H1 (cell line): Measurements from ENCODE around the gene IL2RA. TPM values are rescaled to one million over a fixed set of nuclear protein-coding genes. Genes with fewer than 3 reads are reported as not detected.

Source experiments
- CTCF ChIA-PET: fragments of 300-600 bp; sonication (Branson Sonifier 250); formaldehyde crosslinking; loops from one replicate; lab custom pipeline; 2021; ENCODE audit not compliant: partially characterized antibody; lab: Charles Lee
- POLR2A ChIA-PET: fragments of 300-600 bp; sonication (Branson Sonifier 250); formaldehyde crosslinking; loops from one replicate; lab custom pipeline; 2021; ENCODE audit warnings: inconsistent platforms; ENCODE audit not compliant: partially characterized antibody; lab: Charles Lee
- DNase-seq, 2 experiments: peaks; one replicate each; pipeline versions ENCODE4 v3.0.0 to v3.0.0-alpha.2; 2010 to 2022; ENCODE audit warnings: low spot score in 2 of 2, low read depth in 1 of 2, mixed read lengths in 1 of 2
- FAIRE-seq: peaks from 2 replicates; lab custom pipeline; 2011; peaks lifted over from hg19 to GRCh38; lab: Jason Lieb, UNC
- H2AFZ ChIP-seq: 2 replicates; pipeline ENCODE4 v1.8.1; 2012; ENCODE audit warnings: low read length, inconsistent platforms
- H2AK5ac ChIP-seq: 2 replicates; pipeline ENCODE4 v1.6.1; 2013; ENCODE audit warnings: low read depth, low read length
- H2BK120ac ChIP-seq: replicated peaks from 2 replicates; pipeline ENCODE3; 2013; ENCODE audit warnings: low read depth, low read length, inconsistent platforms
- H2BK12ac ChIP-seq: 2 replicates; pipeline ENCODE4 v1.6.1; 2013; ENCODE audit warnings: low read depth, low read length
- H2BK15ac ChIP-seq: 2 replicates; pipeline ENCODE4 v1.6.1; 2013; ENCODE audit warnings: low read length
- H2BK20ac ChIP-seq: 2 replicates; pipeline ENCODE4 v1.6.1; 2013; ENCODE audit warnings: low read length
- H2BK5ac ChIP-seq: 2 replicates; pipeline ENCODE4 v1.6.1; 2013; ENCODE audit warnings: low read depth, low read length
- H3K14ac ChIP-seq: 2 replicates; pipeline ENCODE4 v1.6.1; 2013; ENCODE audit warnings: inconsistent platforms; ENCODE audit not compliant: insufficient read length
- H3K18ac ChIP-seq: 2 replicates; pipeline ENCODE4 v1.6.1; 2013; ENCODE audit warnings: low read length; ENCODE audit errors: extremely low read depth
- H3K23ac ChIP-seq: 2 replicates; pipeline ENCODE4 v1.6.1; 2013; ENCODE audit warnings: inconsistent platforms; ENCODE audit not compliant: insufficient read length
- H3K23me2 ChIP-seq: 2 replicates; pipeline ENCODE4 v1.6.1; 2013; ENCODE audit warnings: low read depth, low read length
- H3K27ac ChIP-seq: 2 replicates; pipeline ENCODE4 v1.6.1; 2011; ENCODE audit warnings: low read depth, low read length, inconsistent platforms
- H3K27me3 ChIP-seq, 4 experiments: replicated peaks in 1 of 4; 1 replicate in 1 of 4; 2 replicates in 3 of 4; pipeline versions ENCODE4 v1.6.1 to v1.8.1; 2011 to 2013; ENCODE audit warnings: low read length in 3 of 4, mild to moderate bottlenecking in 3 of 4, inconsistent platforms in 2 of 4, mixed read lengths in 2 of 4, moderate library complexity in 1 of 4; ENCODE audit not compliant: control insufficient read depth in 3 of 4, insufficient read depth in 3 of 4; ENCODE audit errors: extremely low read depth in 1 of 4
- H3K36me3 ChIP-seq, 4 experiments: 2 replicates each; pipeline versions ENCODE4 v1.6.1 to v1.8.1; 2011 to 2013; ENCODE audit warnings: mild to moderate bottlenecking in 4 of 4, low read length in 3 of 4, moderate library complexity in 2 of 4, control low read depth in 1 of 4, inconsistent platforms in 1 of 4; ENCODE audit not compliant: insufficient read depth in 4 of 4, control insufficient read depth in 2 of 4
- H3K4ac ChIP-seq: replicated peaks from 2 replicates; pipeline ENCODE3; 2013; ENCODE audit warnings: low read length, low read depth, mixed read lengths, inconsistent platforms; ENCODE audit not compliant: insufficient read length
- H3K4me1 ChIP-seq, 4 experiments: replicated peaks in 1 of 4; 1 replicate in 1 of 4; 2 replicates in 3 of 4; pipeline versions ENCODE4 v1.6.1 to v1.8.1; 2011 to 2013; ENCODE audit warnings: low read length in 3 of 4, inconsistent platforms in 2 of 4, mixed read lengths in 1 of 4; ENCODE audit not compliant: insufficient read depth in 4 of 4, control insufficient read depth in 3 of 4
- H3K4me2 ChIP-seq, 2 experiments: 2 replicates each; pipeline versions ENCODE4 v1.6.1 to v1.8.1; 2011 to 2013; ENCODE audit warnings: low read depth in 2 of 2, low read length in 2 of 2, control low read depth in 1 of 2, inconsistent platforms in 1 of 2, mild to moderate bottlenecking in 1 of 2; ENCODE audit not compliant: insufficient read depth in 1 of 2
- H3K4me3 ChIP-seq, 4 experiments: fragments of 200-600, 300-600 bp in 1 of 4; sonication (generic), shearing (Covaris generic), sonication (Bioruptor Twin) in 1 of 4; 2 replicates each; pipeline versions ENCODE4 v1.5.1 to v1.8.1; 2011 to 2016; ENCODE audit warnings: low read length in 4 of 4, low read depth in 3 of 4, control low read depth in 2 of 4, inconsistent platforms in 2 of 4, mild to moderate bottlenecking in 2 of 4, mixed read lengths in 1 of 4, moderate library complexity in 1 of 4; ENCODE audit not compliant: insufficient read depth in 2 of 4; ENCODE audit errors: extremely low read depth in 1 of 4
- H3K56ac ChIP-seq: replicated peaks from 2 replicates; pipeline ENCODE3; 2013; ENCODE audit warnings: low read depth, mild to moderate bottlenecking, mixed read lengths, low read length, inconsistent platforms; ENCODE audit not compliant: insufficient read length
- H3K79me1 ChIP-seq: 2 replicates; pipeline ENCODE4 v1.6.1; 2013; ENCODE audit warnings: low read depth, low read length, control low read depth
- H3K79me2 ChIP-seq, 2 experiments: 2 replicates each; pipeline versions ENCODE4 v1.6.1 to v1.8.1; 2012 to 2013; ENCODE audit warnings: low read length in 2 of 2, mild to moderate bottlenecking in 2 of 2, inconsistent platforms in 1 of 2; ENCODE audit not compliant: insufficient read depth in 2 of 2, control insufficient read depth in 1 of 2
- H3K9ac ChIP-seq, 4 experiments: replicated peaks in 1 of 4; 1 replicate in 1 of 4; 2 replicates in 3 of 4; pipeline versions ENCODE4 v1.6.1 to v1.8.1; 2011 to 2013; ENCODE audit warnings: low read depth in 3 of 4, low read length in 3 of 4, control low read depth in 2 of 4, mild to moderate bottlenecking in 2 of 4, moderate library complexity in 2 of 4, inconsistent platforms in 1 of 4; ENCODE audit errors: extremely low read depth in 1 of 4
- H3K9me3 ChIP-seq, 2 experiments: 2 replicates each; pipeline versions ENCODE4 v1.6.1 to v1.8.1; 2012 to 2013; ENCODE audit warnings: mild to moderate bottlenecking in 2 of 2, moderate library complexity in 2 of 2, control low read depth in 1 of 2, inconsistent platforms in 1 of 2, low read depth in 1 of 2, low read length in 1 of 2, mixed read lengths in 1 of 2; ENCODE audit not compliant: insufficient read depth in 2 of 2
- H4K20me1 ChIP-seq, 2 experiments: replicated peaks in 1 of 2; 2 replicates each; pipeline versions ENCODE3 to v1.8.1; 2011 to 2013; ENCODE audit warnings: inconsistent platforms in 2 of 2, low read length in 2 of 2, mild to moderate bottlenecking in 1 of 2; ENCODE audit not compliant: insufficient read depth in 2 of 2, control insufficient read depth in 1 of 2
- H4K5ac ChIP-seq: 2 replicates; pipeline ENCODE4 v1.6.1; 2013; ENCODE audit warnings: low read length, low read depth, mixed read lengths, inconsistent platforms; ENCODE audit not compliant: insufficient read length
- H4K8ac ChIP-seq: 2 replicates; pipeline ENCODE4 v1.8.0; 2013; ENCODE audit warnings: mild to moderate bottlenecking, moderate library complexity, low read length, inconsistent platforms; ENCODE audit not compliant: insufficient read depth; ENCODE audit errors: extremely low read depth
- H4K91ac ChIP-seq: replicated peaks from 2 replicates; pipeline ENCODE3; 2013; ENCODE audit warnings: low read length, mixed read lengths, inconsistent platforms; ENCODE audit not compliant: insufficient read length
- ASH2L ChIP-seq: fragments of 200-600, 300-600 bp; sonication (generic); IDR thresholded peaks from one replicate; pipeline ENCODE4 v1.7.1; 2017; ENCODE audit warnings: low read length
- BACH1 ChIP-seq: IDR thresholded peaks from 2 replicates; pipeline ENCODE4 v1.6.1; 2012; ENCODE audit warnings: low read length, improper control_type of control experiment
- CEBPB ChIP-seq: IDR thresholded peaks from 2 replicates; pipeline ENCODE4 v1.6.1; 2012; ENCODE audit warnings: low read depth, low read length
- GTF2F1 ChIP-seq: IDR thresholded peaks from 2 replicates; pipeline ENCODE4 v1.6.1; 2012; ENCODE audit warnings: low read depth, low read length, improper control_type of control experiment, borderline replicate concordance
- RFX5 ChIP-seq: IDR thresholded peaks from 2 replicates; pipeline ENCODE4 v1.6.1; 2011; ENCODE audit warnings: low read depth, low read length, improper control_type of control experiment, borderline replicate concordance
- TCF12 ChIP-seq: IDR thresholded peaks from 2 replicates; pipeline ENCODE4 v1.6.1; 2011; ENCODE audit warnings: low read depth, mild to moderate bottlenecking, low read length
- WGBS, 2 experiments: shearing (Covaris generic) in 1 of 2; methylation state at CpG; one replicate each; pipeline versions ENCODE4 v1.1.6 to v1.1.7; 2013 to 2015; ENCODE audit warnings: low lambda C conversion rate in 2 of 2, mixed read lengths in 2 of 2, inconsistent platforms in 1 of 2, low coverage in 1 of 2, missing lambda C conversion rate in 1 of 2; ENCODE audit not compliant: insufficient replicate concordance in 2 of 2, insufficient coverage in 1 of 2, insufficient read length in 1 of 2; ENCODE audit errors: extremely low coverage in 1 of 2, missing lambda C conversion rate in 1 of 2; 5-methylcytosine and 5-hydroxymethylcytosine counted together
- polyA plus RNA-seq, 7 experiments: library from polyadenylated mRNA; depleted of rRNA in 3 of 7; stranded (reverse) in 5 of 7; unstranded in 2 of 7; fragments of >200 nt in 5 of 7; fragments of 200-250 nt in 2 of 7; gene quantifications; 1 replicate in 5 of 7; 2 replicates in 1 of 7; 4 replicates in 1 of 7; pipeline versions ENCODE4 v1.2.1 to v1.2.3, GENCODE V29; 2011 to 2013; ENCODE audit warnings: missing spikeins in 2 of 7, mixed read lengths in 2 of 7
- total RNA-seq: library from RNA; stranded (reverse); fragmentation: NEBNext Ultra II Directional; extraction: Animal tissue kit (Norgen Biotek cat#: 25700); gene quantifications from 2 replicates; pipeline ENCODE4 v1.2.1, GENCODE V29; 2021
- TF ChIP-seq, protein P1 (sequence below): IDR thresholded peaks from 2 replicates; pipeline ENCODE4 v1.6.1; 2012; ENCODE audit warnings: inconsistent platforms
- TF ChIP-seq, protein P2 (sequence below): IDR thresholded peaks from 2 replicates; pipeline ENCODE4 v1.6.1; 2012; ENCODE audit warnings: inconsistent platforms

Gene IL2RA
- total and polyA plus RNA-seq, 2 of the 8 experiments (the other 6 are each of a cell fraction or from before 2014, with no cell fraction given): not detected

DNA sequence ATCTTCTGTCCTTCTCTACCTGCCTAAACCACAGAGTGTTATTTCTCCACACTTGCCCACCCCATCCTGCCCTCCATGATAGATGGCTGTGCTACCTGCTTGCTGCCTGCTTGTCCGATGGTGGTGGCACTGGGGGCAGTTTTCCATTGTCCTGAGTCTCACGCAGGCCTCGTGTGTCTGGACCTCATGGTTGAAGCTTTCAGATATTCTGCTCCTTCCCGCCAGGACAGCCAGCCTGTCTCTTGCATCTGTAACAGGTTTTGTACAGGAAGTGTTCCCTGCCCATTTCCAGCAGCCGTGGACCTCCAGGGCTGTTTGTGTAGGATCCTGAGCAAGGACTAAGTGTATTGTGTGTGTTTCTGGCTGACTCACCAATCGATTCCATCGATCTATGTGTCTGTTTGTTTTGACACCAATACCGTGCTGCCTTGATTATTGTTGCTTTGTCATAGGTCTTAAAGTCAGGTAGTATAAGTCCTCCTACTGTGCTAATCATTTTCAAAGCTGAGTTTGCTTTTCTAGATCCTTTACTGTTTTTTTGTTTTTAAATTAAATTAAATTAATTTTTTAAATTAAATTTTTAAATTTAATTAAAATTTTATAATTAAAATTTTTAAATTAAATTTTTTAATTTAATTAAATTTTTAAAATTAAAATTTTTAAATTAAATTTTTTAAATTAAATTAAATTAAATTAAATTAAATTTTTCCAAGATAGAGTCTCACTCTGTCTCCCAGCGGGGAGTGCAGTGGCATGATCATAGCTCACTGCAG is 93.3 kb downstream of the IL2RA start:
- 96% methylated on average over 9 of the region's 9 CpGs; no CpG with 5 or more reads in 1 of the 2 experiments for WGBS, 2 experiments
- no peaks in the 10 kb centered on the region for H3K79me2 ChIP-seq
- no peak overlapping the region for H3K27ac ChIP-seq
- no peak overlapping the region for H2BK5ac ChIP-seq
- H2BK12ac ChIP-seq: no peak overlapping the region
- POLR2A ChIA-PET: no interaction called here
- H2BK120ac ChIP-seq: no peak overlapping the region
- no peak overlapping the region for H2BK20ac ChIP-seq
- CTCF ChIA-PET: no interaction called here
- no peaks in the 10 kb centered on the region for H3K9me3 ChIP-seq
- H3K27me3 ChIP-seq: no peaks in the 10 kb centered on the region
- no peak overlapping the region for H3K14ac ChIP-seq
- H4K5ac ChIP-seq: no peak overlapping the region
- DNase-seq: peak in 1 of 2 experiments; percentile 38
- TF ChIP-seq, protein P1, sequence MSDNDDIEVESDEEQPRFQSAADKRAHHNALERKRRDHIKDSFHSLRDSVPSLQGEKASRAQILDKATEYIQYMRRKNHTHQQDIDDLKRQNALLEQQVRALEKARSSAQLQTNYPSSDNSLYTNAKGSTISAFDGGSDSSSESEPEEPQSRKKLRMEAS: peak; percentile 60; the same call in 1 of the 2 replicates
- TF ChIP-seq CEBPB (no peak), TCF12 (no peak), GTF2F1 (no peak), BACH1 (no peak), ASH2L (no peak), RFX5 (no peak)
- TF ChIP-seq, protein P2, sequence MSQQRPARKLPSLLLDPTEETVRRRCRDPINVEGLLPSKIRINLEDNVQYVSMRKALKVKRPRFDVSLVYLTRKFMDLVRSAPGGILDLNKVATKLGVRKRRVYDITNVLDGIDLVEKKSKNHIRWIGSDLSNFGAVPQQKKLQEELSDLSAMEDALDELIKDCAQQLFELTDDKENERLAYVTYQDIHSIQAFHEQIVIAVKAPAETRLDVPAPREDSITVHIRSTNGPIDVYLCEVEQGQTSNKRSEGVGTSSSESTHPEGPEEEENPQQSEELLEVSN: peak; percentile 88
- FAIRE-seq: no peak
- H3K23ac ChIP-seq: no peak overlapping the region
- no peak overlapping the region for H3K18ac ChIP-seq
- H3K4ac ChIP-seq: no peak overlapping the region
- no peaks in the 10 kb centered on the region for H3K4me1 ChIP-seq
- H3K23me2 ChIP-seq: no peaks in the 10 kb centered on the region
- H4K20me1 ChIP-seq: no peaks in the 10 kb centered on the region
- no peak overlapping the region for H3K9ac ChIP-seq
- no peak overlapping the region for H4K8ac ChIP-seq
- no peaks in the 10 kb centered on the region; the same call in 1 of the 2 replicates for H3K79me1 ChIP-seq
- no peak overlapping the region for H3K56ac ChIP-seq
- H2AK5ac ChIP-seq: no peak overlapping the region
- H3K36me3 ChIP-seq: no peaks in the 10 kb centered on the region
- no peak overlapping the region for H3K4me2 ChIP-seq
- no peak overlapping the region for H2AFZ ChIP-seq
- no peak overlapping the region for H4K91ac ChIP-seq
- H2BK15ac ChIP-seq: 0 out of 2 replicates have a peak overlapping the region, but pooled peaks have one; percentile 40
- H3K4me3 ChIP-seq: no peak overlapping the region
